Superior temporal gyrus (tissue), 1 donor: Measurements from ENCODE around the gene CD300LD.
"Not testable (repeated sequence)": the region's sequence is repeated elsewhere in the genome, so short reads cannot be mapped to it uniquely, and the experiment has no call there.

ENCODE experiments used
- DNase-seq: peaks from one replicate; pipeline ENCODE4 v3.0.0-alpha.2; 2016; ENCODE audit errors: extremely low spot score

Gene CD300LD

GRCh38 chr17:74571621-74572270 is 20.3 kb downstream of the CD300LD start:
- DNase-seq: no peak

DNA sequence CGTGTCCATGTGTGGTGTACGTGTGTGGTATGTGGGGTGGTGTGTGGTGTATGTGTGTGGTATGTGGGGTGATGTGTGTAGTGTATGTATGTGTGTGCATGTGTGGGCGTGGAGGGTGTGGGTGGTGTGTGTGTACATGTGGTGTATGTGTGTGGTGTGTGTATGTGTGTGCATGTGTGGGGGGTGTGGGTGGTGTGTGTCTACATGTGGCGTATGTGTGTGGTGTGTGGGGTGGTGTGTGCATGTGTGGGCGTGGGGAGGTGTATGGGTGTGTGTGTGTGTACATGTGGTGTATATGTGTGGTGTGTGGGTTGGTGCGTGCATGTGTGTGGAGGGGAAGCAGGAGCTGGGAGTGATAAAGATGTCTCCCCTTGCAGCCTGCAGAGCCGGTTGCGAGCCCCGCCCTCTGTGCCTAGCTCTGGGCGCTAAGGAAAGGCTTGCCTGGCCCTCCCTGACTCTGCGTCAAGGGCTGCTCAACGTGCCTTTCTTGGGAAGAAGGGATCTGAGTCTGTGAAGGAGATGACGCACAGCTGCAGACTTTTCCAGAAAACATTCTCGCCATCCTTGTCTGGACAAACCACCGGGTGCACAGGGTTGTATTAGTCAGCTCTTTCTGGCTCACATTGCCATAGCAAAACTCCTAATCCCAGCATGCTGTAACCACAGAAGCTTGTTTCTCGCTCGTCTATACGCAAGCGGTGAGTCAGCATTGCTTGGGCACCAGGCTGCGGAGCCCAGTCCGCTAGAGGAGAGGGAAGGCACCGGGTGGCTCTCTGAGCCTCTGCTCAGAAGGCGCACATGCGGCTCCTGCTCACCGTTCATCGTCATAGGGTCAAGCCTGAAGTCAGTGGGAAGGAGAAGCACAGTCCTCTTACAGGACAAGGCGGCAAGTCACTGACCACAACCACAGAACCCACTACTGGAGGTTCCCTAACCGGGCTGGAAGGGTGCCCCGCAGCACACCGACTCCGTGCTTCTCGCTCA is 22.8 kb downstream of the CD300LD start:
- DNase-seq: peak; percentile 43

DNA sequence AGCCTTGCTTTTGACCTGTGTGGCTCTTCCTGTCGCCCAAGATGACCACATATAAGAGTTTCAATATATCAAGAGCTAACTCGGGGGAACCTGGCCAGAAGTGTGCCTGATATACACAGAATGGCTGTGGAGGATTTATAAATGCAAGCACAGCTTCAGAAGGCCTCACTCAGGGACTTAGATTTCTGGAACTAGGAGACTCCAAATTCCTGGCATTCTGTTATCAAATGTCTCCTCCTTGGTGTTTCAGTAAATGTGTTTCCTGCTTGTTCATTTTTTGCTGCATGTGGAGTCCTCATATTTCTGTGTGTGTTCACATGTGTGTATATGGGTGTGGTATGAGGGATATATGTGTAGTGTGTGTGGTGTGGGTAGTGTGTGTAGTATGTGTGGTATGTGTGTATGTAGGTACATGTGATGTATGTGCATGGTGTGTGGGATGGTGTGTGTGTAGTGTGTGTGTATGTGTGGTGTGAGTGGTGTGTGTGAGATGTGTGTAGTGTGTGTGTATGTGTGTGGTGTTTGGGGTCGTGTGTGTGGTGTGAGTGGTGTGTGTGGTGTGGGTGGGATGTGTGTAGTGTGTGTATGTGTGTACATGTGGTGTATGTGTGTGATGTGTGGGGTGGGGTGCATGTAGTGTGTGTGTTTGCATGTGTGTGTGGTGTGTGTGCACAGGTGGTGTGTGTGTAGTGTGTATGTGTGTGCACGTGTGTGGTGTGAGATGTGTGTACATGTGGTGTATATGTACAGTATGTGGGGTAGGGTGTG is 23.8 kb downstream of the CD300LD start:
- no peak for DNase-seq

DNA sequence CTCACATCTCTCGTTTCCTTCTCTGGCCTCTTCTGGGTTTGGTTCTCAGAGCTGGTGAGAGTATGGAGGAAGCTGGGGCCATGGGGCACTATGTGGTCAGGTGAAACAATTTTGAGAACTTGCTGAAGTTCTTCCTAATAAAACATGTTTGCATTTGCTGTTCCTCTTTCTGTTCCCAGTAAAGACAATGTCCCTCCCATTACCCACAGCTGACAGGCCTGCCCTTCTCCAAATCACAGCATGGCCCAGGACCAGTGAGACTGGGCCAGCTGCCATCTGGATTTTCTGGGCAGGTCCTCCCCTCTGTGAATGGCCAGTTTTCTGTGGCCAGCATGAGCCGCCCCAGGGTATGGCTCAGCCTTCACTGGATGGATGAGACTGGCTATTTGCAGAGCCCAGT is 24.7 kb downstream of the CD300LD start, which contains the start of gene CD300H:
Gene CD300H, minus strand, starts transcription at position 113 of the 400 bp plus-strand sequence.
- DNase-seq: no peak

DNA sequence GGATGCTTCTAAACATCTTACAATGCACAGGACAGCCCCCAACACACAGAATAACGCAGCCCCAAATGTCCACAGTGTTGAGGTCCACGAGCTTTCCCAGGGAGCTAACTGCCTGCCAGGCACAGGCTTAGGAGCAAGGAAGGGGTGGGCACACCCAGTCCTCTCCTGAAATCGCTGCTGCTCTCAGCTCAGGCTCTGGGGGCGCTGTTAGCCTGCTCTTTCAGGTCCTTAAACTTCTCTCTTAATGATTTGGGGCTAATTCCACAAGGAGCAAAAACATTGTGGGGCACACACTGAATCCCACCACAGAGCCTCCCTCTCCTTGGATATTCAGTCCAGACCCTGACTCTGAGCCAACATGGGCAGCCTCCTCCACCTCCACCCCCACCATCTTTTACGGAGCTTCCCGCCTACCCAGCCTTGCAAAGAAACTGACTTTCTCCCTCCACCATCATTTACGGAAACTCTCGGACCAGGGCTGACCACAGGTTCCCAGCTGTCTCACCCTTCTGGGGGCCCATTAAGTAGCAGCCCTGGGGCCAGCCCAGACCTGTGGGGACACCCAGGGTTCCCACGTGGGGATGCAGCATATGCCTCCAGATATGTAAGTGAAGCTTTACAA is 25.8 kb downstream of the CD300LD start:
- DNase-seq: peak; percentile 27

DNA sequence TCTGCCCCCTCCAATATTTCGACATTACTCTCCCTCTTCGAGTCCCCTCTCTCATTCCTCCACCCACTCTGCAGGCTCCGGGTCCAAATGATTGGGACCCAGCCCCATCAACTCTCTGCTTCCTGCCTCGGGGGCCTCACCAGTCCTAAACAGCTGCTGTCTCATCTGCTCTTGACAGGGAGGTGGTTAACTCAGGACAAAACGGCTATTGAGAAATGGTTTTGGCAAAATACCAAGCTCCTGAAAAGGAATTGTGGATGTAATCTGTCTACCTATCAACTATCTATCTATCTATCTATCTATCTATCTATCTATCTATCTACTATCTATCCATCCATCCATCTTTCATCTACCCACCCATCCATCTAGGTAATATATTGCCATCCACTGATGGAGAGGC is 27.0 kb downstream of the CD300LD start:
- DNase-seq: no peak

DNA sequence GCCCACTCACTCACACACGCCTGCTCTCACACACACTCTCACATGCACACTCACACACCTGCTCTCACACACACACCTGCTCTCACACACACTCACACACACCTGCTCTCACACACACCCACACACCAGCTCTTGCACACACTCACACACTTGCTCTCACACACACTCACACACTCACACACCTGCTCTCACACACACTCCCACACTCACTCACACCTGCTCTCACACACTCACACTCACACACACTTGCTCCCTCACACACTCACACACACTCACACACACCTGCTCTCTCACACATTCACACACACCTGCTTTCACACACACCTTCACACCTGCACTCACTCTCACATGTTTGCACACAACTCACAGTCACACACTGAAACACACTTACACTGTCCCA is 28.7 kb downstream of the CD300LD start:
- no peak for DNase-seq

- no peak for DNase-seq
Observed at GRCh38 chr17:74561586-74561985, 30.5 kb downstream of the CD300LD start.

- DNase-seq: no peak
Observed at GRCh38 chr17:74558882-74559519, 33.1 kb downstream of the CD300LD start.

GRCh38 chr17:74558402-74558801 is 33.7 kb downstream of the CD300LD start:
- not testable (repeated sequence) for DNase-seq

DNA sequence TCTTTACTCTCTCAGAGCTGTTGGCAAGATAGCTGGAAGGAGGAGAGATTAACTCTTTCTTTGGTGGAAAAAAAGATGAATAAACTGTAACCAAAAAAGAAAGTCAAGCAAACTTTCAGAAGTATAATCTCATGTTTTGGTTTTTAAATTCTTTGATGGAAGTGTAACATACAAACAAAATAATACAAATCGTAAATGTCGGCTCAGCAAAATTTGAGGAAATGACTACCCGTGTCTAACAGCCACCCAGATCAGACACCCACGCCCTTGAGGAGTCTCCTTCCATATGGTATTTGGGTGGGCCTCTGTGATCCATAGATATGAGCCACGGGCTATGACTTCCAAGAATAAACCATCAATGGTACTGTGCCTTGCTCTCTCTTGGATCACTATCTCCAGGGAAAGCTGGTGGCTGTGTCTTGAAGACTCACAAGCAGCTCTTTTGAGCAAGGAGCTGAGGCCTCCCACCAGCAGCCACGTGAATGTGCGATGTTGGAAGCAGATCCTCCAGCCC is 36.6 kb downstream of the CD300LD start:
- DNase-seq: no peak

DNA sequence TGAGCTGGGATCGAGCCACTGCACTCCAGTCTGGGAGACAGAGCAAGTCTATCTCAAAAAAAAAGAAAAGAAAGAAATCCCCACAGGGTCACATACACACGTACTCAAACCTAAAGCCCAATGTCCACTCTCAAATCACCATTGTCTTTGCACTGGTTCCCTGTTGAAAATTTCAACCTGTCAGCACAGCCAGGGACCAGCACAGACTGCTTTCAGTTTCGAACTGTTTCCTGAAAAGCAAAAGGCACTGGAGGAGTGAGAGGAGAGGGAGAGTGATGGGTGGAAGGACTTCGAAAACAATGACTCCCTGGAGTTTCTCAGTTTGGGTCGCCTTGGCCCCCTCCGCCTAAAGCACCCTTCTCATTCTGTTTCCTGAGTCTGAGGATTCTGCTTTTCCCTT is 37.2 kb downstream of the CD300LD start:
- no peak for DNase-seq

DNA sequence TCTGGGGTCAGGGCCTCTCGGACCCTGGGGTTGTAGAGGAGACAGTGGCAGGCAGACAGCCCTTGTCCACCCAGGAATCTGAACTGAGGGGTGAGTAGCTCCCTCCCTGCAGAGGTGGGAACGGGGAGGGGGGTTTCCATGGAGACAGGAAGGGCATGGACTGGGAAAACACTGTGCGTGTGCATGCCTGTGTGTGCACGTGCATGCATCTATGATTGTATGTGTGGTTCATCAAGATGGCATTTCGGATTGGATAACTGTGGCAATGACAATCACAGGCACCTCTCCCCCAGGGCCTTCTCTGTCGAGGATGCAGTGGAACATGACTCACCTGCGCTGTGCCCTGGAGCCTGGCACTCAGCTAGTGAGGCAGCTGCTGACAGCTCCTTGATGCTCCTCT is 40.0 kb downstream of the CD300LD start:
- DNase-seq: no peak

DNA sequence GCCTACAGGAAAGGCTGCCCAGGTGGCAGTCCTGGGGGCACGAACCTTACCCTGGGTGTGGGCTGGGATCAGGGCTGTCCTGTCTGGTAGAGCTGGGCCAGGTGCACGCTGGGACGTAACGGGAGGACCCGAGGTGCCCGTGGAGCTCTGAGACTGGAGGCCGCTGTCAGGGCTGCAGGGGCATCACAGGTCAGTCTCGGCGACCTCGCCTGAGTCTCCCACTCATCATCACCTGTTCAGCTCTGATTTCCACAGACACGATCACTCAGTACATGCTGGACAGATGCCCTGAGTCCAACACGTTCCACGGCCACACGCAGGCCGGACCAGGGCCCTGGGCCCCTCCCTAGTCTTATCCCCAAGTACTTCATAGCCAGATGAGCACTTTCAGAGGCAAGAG is 41.5 kb downstream of the CD300LD start:
- no peak for DNase-seq

DNA sequence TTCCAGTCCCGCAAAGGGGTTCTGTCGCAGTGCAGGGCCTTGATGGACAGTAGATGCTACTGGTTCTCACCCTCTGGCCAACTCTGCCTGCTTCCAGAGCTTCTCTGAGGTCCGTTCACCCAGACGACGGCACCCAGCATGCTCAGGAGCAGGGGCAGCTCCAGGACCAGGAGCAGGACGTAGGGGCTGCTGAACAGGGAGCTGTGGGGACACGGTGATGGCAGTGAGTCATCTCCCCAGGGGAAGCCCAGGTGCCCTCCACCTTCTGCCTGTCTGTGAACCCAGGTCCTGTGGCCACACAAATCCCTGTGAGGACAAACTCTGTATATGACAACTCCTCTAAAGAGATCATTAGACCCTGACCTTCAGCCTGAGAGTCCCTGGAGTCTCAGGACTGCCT is 42.7 kb downstream of the CD300LD start:
- DNase-seq: no peak

DNA sequence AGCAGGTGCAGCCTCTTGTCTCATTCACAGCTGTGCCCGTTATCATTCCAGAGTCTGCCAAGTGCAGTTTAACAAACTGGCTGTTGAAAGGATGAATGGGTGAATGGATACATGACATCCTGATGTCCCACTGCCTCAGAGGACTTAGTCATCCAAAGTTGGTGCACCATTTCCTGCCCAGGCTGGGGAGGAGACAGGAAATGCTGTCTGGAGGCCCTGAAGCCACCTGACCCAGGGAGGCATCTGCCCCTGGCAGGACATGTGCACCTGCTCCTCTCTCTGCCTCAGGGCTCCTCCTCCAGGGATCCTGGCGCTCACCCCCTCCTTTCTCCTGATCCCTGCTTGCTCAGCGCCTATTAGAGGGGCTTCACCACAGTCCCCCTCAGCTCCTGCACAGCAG is 44.3 kb downstream of the CD300LD start:
- DNase-seq: no peak

- no peak for DNase-seq
Observed at GRCh38 chr17:74547264-74547663, 44.8 kb downstream of the CD300LD start.

DNA sequence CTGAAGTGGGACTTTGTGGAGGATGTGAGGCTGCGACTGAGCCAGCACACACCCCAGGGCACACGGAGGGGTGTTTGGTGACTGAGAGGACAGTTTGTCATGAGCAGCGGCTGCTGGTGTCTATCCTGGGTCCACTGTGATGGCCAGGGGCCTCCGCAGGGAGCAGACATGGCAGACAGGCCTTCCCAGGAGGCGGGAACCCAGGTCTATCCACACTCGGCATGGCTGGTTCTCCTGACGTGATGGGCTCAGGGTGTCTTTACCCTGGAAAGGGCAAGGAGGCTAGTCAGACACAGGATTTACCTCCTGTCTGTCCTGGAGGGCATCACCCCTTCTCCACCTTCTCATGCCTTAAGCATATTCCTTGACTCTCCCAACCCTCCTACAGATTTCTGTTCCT is 45.5 kb downstream of the CD300LD start:
- DNase-seq: no peak

- DNase-seq: no peak
Observed at GRCh38 chr17:74545843-74546230, 46.2 kb downstream of the CD300LD start, which contains the start of gene CD300C. Gene CD300C, minus strand, starts transcription at chr17:74546115. Its CDS starts 333 bp downstream, at chr17:74545782.

- no peak for DNase-seq
Observed at GRCh38 chr17:74544991-74545842, 46.9 kb downstream of the CD300LD start.
